NCI-H748 (cell line): ENCODE data around the gene ADGRA1.
"Not testable (repeated sequence)": the region's sequence is repeated elsewhere in the genome, so short reads cannot be mapped to it uniquely, and the experiment has no call there.

Experiments used
- DNase-seq: peaks from one replicate; lab custom pipeline; 2025; ENCODE audit not compliant: unreplicated experiment; lab: John Stamatoyannopoulos, UW

The ADGRA1 gene

DNA sequence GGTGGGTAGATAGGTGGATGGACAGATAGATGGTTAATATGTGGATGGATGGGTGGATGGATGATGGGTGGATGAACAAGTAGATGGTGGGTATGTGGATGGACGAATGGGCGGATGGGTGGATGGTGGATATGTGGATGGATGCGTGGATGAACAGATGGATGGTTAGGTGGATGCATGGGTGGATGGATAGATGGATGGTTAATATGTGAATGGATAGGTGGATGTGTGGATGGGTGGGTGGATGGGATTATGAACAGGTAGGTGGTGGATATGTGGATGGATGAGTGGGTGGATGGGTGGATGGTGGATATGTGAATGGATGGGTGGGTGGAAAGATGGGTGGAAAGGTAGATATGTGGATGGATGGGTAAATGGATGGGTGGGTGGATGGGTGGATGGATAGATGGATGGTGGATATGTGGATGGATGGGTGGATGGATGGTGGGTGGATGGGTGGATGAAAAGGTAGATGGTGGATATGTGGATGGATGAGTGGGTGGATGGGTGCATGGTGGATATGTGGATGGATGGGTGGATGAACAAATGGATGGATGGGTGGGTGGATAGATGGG is 87.1 kb downstream of the ADGRA1 start:
- DNase-seq: no peak

DNA sequence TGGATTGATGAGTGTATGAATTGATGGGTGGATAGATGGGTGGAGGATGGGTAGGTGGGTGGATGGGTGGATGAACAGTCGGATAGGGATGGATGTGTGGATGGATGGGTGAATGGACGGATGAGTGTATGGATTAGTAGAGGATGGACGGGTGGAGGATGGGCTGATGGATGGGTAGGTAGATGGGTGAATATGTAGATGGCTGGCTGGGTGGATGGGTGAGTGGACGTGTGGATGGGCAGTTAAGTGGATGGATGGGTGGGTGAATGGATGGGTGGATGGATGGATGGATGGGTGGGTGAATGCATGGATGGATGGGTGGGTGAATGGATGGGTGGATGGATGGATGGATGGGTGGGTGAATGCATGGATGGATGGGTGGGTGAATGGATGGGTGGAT is 87.9 kb downstream of the ADGRA1 start:
- not testable (repeated sequence) for DNase-seq

DNA sequence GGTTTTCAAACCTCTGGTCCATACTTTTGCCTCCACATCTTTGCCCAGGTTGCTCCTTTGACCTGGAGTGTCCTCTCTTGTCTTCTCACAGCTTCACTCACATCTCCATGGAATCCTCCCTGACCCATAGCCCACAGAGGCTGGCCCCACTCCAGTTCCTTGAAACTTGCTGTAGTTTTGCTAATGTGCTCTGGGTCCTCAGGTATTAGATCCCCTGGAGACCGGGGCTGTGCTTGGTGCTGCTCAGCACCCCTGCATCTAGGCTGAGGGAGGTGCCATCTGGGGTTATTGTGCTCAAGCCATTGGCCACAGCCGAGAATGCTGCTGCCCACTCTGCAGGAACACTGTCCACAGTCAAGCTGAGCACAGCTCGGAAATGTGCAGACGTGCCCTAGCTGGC is 88.8 kb downstream of the ADGRA1 start:
- no peak for DNase-seq

DNA sequence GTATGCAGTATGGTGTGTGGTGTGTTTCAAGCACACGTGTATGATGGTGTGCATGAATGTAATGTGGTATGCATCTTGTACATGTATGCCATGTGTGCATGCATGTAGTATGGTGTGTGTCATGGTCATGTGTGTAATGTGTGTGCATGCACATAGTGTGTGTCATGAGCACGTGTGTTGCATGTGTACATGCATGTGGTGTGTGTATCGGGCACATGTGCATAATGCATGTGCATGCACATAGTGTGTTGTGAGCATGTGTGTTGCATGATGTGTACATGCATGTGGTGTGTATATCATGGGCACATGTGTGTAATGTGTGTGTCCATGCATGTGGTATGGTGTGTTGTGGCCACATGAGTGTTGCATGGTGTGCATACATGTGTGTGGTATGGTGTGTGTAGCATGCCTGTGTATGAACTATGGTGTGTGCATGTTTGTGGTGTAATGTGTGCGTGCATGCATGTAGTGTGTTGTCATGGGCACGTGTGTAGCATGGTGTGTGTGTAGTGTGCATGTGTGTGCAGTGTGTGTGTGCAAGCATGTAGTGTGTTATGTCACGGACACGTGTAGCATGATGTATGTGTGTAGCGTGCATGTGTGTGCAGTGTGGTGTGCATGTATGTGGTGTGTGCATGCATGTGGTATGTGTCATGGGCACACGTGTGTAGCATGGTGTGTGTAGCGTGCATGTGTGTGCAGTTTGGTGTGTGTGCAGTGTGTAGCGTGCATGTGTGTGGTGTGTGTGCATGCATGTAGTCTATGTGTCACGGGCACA is 89.8 kb downstream of the ADGRA1 start:
- DNase-seq: no peak

DNA sequence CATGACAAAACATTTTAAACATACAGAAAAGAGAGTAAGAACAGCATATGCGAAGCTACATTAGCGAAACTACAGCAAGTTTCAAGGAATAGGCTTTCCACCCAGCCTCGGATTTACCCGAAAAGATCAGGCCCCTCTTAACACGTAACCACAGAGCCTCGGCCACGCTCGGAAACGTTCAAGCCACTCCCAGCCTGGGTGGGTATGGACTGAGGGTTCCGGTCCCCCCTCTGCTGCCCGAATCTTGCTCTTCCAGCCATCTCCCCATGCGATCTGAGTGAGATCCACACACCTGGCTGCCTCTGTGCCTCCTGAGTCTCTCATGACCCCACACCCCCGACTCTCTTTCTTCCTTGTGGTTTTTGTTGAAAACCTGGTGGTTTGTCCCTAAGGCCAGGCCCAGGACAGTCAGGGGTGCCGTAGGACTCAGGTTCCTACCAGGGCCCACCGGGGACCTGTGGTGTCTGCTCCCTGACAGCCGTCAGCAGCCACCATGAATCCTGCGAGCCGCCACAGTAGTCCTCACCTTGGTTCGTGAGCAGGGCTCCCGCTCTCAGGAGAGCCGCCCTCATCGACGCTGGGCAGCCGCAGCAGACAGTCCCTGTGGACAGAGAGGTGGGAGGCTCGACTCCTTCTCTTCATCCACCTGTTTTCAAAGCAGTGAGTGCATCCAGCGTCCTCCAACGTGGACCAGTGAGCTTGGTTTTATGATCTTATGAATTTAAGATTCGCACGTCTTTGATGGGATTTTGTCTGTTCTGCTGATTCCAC is 90.8 kb downstream of the ADGRA1 start:
- no peak for DNase-seq

DNA sequence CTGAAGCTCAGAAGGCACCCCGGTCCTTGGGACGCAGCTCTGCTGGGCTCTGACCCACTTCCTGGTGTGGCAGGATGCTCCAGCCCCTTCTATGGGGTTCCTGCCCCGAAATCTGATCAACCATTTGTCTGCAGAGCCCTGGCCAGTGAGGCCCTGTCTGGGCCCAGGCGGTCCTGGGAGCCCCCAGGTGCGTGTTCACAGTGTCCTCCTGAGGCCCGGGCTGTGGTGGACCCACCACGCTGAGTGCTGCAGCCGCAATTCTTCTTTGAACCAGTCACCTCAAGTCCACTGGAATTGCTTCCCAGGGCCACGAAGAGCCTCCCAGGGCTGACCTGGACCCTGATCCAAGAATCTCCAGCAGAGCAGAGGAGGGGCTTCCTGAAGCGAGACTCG is 91.4 kb downstream of the ADGRA1 start:
- DNase-seq: no peak

DNA sequence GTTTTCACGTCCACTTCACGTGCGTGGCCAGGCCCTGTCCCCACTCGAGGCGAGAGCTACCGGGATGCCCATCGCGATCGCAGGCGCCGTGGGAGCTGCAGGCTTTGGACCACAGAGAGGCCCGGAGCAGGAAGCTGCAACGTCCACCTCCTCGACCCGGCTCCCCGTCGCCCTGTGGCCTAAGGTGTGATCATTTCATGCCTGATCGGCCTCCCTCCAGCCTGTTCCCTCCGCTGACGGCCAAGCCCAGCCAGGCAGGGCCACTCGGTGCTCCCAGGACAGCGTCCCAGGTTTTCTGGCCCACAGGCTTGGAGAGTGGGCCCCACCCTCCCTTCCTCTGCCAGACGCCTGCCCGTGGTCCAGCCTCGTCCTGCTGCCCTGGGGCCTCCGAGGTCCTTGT is 91.9 kb downstream of the ADGRA1 start:
- no peak for DNase-seq

DNA sequence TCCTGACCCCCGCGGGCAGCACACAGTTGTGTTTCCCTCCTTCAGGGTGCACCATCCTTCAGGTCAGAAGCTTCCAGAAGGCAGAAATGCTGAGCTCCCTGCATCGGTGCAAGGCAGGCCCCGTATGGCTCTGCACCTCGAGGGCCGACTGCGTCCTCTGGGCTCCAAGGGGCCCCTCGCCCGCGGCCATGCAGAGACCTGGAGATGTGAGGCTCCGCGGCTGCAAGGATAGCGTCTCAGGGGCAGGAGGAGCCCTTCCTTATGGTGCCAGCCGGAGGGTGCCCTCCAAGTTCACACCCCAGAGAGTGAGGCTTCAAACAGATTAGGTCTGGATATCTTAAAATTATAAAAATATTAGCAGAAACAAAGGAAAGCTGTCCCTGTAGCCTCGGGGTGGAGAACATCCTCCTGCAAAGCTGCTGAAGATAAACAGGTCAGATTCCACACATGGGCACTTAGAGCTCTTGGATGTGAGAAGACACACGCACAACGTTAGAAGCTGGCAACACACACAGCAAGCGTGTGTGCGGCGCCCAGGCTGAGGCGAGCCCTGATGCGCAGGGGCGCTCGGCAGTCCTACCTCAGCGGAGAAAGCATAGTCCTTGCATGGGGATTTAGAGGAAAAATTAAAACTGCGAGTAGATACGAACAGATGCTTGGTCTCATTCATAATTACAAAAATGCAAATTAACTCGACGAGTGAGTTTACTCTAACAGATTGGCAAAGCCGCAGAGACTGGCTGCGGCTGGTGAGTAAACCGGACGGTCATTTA is 92.7 kb downstream of the ADGRA1 start:
- no peak for DNase-seq

DNA sequence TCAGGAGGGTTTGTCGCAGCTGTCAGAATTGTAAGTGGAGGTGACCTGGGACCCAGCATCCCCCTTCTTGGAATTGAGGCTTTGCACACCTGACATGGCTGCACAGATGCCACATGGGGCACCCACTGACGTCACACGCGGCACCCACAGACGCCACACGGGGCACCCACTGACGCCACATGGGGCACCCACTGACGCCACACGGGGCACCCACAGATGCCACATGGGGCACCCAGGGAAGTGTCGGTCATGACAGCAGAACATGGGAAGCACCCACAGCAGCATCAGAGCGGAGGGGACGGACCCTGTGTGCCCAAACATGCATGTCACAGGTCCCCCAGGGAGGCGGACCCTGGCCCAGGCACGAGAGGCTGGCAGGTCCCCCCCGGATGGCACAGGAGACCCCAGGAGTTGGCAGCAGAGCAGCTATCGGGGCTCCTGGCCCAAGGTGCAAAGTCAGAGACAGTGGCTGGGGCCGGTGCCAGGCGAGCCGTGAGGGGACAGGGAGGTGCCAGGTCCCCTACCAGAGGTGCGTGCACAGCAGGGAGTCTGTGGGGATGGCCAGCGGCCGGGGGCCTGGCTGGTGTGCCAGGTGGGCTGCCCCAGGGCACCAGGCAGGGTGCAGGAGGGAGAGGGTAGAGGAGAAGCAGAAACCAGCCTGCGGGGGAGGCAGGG is 93.4 kb downstream of the ADGRA1 start:
- no peak for DNase-seq
